ENCODE results near the gene CAPG.
A peak's percentile ranks its signal among the peaks of the same experiment; 100 is the strongest.

CAPG gene

GRCh38 chr2:85438201-85439024 is 28.2 kb upstream of the CAPG start:
- no peak for DNase-seq (ENCODE audit: low read depth)

DNA sequence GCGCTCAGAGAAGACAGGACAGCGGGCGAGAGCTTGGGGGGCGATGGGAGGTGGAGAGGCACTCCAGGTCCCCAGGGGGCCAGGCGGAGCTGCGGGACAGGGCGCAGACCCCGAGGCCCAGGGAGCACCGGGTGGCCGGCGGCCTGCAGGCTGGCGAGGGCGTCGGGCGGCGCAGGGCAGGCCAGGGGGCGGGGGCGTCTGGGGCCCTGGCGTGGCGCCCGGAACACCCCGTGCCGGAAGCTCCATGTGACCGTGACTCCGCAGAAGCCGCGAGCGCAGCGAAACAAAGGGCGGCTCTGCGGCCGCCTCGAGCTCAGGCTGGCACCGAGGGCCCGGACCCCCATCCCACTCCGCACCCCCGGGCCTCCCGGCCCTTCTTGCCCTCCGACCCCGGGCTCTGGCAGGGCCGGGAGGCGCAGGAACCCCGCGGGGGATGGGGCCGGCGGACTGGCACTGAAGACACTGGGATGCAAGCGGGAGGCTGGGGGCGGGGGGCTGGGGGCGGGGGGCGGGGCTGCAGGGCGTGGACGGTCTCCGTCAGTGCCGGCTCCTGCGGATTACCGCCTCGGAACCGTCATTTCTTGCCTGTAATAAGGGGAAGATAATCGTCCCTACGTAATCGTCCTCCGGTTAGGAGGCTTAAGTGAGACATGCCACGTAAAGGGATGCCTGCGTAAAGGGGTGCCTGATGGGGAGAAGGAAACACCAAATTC is 27.5 kb upstream of the CAPG start:
- peak; percentile 82 for DNase-seq (ENCODE audit: low read depth)

- DNase-seq (ENCODE audit: low read depth), result no peak
These were observed 26.8 kb upstream of the CAPG start for GRCh38 chr2:85436836-85437487.

GRCh38 chr2:85435981-85436835 is 26.0 kb upstream of the CAPG start:
- DNase-seq (ENCODE audit: low read depth), result no peak

GRCh38 chr2:85435220-85435958 is 25.2 kb upstream of the CAPG start:
- DNase-seq (ENCODE audit: low read depth), result no peak

- no peak for DNase-seq (ENCODE audit: low read depth)
These were observed 24.5 kb upstream of the CAPG start for GRCh38 chr2:85434696-85435095.

GRCh38 chr2:85433511-85434089 is 23.4 kb upstream of the CAPG start:
- DNase-seq (ENCODE audit: low read depth), result peak; percentile 67

DNA sequence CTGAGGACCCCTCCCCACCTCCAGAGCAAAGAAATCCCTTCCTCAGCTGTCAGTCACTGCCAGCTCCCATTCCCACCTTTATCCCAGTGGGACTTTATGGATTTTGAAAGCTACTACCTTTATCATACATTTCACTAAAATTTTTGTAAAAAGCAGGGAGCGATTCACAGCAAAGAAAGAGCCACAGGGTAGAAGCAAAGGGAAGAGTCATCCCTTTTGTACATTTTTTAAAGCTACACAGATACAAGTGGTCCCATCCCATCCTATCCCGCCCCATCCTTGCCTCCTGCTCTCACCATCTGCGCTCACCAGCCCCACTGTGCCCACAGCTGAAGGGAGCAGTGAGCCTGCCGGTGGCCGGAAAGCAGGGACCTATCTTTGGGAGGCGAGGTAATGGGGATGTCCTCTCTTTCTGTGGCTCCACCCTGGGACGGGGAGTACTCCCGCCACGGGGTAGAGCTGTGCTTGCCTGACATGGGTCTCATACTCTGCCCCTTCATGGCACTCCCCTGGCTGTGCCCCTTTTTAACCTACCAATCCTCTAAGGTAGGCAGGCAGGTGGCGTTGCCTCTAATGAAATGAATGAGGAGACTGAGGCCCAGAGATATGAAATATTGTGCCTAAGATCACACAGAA is 21.5 kb upstream of the CAPG start:
- no peak for DNase-seq (ENCODE audit: low read depth)

- DNase-seq (ENCODE audit: low read depth), result no peak
These were observed 20.8 kb upstream of the CAPG start for GRCh38 chr2:85430752-85431569.

GRCh38 chr2:85429924-85430289 is 19.7 kb upstream of the CAPG start:
- DNase-seq (ENCODE audit: low read depth), result no peak

DNA sequence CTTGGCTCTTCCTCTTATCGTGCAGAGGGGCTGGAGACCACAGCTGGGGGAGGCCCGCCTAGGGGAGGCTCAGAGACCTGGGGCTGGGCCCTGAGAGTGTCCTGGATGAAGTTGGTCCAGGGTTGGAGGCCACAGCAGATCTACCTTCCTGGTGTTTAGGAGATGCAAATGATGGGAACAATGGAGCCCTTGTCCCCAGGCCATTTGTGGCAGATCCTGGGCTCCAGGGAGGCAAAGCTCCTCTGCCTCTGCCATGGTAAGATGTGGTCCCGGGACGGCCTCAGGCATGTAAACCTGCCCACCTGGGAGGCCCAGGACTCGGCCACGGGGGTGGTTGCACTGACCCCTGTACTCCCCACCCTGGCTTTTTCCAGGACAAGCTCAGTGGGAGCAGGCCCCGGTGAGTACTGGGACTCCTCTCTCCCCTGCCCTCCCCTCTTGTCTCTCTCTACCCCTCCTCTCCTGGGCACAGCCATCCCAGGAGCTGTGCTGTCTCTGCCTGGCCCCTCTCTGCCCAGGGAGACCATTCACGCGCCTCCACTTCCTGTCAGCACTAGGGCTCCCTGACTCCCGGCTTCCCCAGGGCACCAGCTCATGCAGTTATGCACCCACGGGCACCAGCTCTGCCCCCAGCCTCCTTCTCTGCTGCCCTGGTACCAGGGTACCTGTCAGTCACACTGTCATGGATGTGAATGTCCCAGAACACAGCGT is 19.2 kb upstream of the CAPG start:
- no peak for DNase-seq (ENCODE audit: low read depth)

DNA sequence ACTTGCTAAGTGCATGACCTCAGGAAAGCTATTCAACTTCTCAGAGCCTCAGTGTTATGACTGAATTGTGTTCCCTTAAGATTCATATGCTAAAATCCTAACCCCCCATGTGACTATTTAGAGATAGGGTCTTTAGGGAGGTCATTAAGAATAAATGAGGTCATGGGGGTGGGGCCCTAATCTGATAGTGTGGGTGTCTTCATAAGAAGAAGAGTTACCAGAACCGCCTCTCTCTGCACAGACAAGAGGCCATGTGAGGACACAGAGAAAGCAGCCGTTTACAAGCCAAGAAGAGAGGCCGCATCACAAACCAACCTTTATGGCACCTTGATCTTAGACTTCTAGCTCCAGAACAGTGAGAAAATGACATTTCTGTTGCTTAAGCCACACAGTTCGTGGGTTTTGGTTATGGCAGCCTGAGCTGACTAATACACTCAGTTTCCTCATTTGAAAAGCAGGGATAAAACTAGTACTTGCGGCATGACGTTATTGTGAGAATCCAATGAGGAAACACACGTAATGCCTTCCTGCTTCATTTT is 18.2 kb upstream of the CAPG start:
- DNase-seq (ENCODE audit: low read depth), result no peak

GRCh38 chr2:85427300-85427835 is 17.2 kb upstream of the CAPG start:
- no peak for DNase-seq (ENCODE audit: low read depth)

- DNase-seq (ENCODE audit: low read depth), result no peak
These were observed 15.4 kb upstream of the CAPG start for GRCh38 chr2:85425588-85425987.

- no peak for DNase-seq (ENCODE audit: low read depth)
These were observed 13.4 kb upstream of the CAPG start for GRCh38 chr2:85423525-85423924.

- DNase-seq (ENCODE audit: low read depth), result no peak
These were observed 11.9 kb upstream of the CAPG start for GRCh38 chr2:85422072-85422457.

DNA sequence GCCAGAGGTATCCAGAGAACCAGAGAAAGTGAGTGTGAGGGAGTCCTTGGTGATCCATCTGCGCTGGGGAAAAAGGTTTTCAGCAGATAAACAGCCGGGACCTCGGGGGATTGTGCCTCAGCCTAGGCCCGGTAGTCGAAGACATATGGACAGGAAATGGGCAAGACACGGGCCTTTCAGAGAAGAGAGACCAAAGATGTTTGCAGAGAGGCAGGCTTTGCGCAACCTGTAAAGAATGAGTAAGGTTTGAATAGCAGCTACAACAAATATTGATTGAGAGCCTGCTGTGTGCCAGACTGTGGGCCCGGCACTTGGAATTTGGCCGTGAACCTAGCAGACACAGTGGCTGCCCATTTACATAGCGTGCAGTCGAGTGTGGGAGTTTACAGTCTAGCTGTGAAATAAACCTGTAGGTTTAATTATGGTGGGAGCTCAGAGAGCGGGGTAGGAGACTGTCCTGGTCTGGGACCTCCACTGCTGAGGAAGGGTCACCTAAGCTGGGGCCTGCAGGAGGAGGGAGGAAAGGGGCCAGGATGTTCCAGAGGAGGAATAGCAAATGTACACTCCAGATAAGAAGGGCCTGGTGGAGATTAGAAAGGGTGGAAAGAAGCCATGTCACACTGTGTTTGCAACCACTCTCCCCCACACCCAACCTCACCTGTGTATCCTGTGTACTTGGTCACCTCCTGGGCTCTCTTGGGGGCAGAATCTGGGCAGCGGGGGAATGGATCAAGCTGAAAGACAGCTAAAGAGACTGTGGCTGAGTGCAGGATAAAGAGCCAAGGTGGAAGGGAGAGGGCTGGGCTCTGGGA is 11.3 kb upstream of the CAPG start:
- DNase-seq (ENCODE audit: low read depth), result peak; percentile 71

All from ELR (cell line).